GM18502 (cell line): Measurements from ENCODE around the gene TNKS2.
A peak's percentile ranks its signal among the peaks of the same experiment; 100 is the strongest.
"Not testable (repeated sequence)": the region's sequence is repeated elsewhere in the genome, so short reads cannot be mapped to it uniquely, and the experiment has no call there.

Experiments
- ATAC-seq: cut with Tn5 transposase; IDR thresholded peaks from one replicate; pipeline ENCODE4 v1.9.1; 2021; ENCODE audit warnings: mild to moderate bottlenecking; ENCODE audit not compliant: unreplicated experiment, poor library complexity

TNKS2 gene

GRCh38 chr10:91797874-91798648 lies at the start of gene TNKS2:
TSS of gene TNKS2 (plus strand) at chr10:91798426. CDS start at chr10:91798691, 265 bp downstream.
- ATAC-seq: peak; percentile 78

- not testable (repeated sequence) for ATAC-seq
Measured at GRCh38 chr10:91749592-91749991, 48.6 kb upstream of the TNKS2 start.

GRCh38 chr10:91756286-91756685 lies 41.9 kb upstream of the TNKS2 start:
- ATAC-seq: no peak

GRCh38 chr10:91758303-91759146 lies 39.7 kb upstream of the TNKS2 start:
- ATAC-seq: no peak

- no peak for ATAC-seq
Measured at GRCh38 chr10:91759581-91759986, 38.6 kb upstream of the TNKS2 start.

GRCh38 chr10:91761721-91762120 lies 36.5 kb upstream of the TNKS2 start:
- ATAC-seq: no peak

- no peak for ATAC-seq
Measured at GRCh38 chr10:91762878-91763277, 35.3 kb upstream of the TNKS2 start.

- no peak for ATAC-seq
Measured at GRCh38 chr10:91766676-91767075, 31.6 kb upstream of the TNKS2 start.

GRCh38 chr10:91768123-91768522 lies 30.1 kb upstream of the TNKS2 start:
- no peak for ATAC-seq

- no peak for ATAC-seq
Measured at GRCh38 chr10:91771907-91772306, 26.3 kb upstream of the TNKS2 start.

GRCh38 chr10:91772461-91772860 lies 25.8 kb upstream of the TNKS2 start:
- no peak for ATAC-seq

GRCh38 chr10:91772869-91773268 lies 25.4 kb upstream of the TNKS2 start:
- no peak for ATAC-seq

GRCh38 chr10:91774571-91774970 lies 23.7 kb upstream of the TNKS2 start:
- no peak for ATAC-seq

- no peak for ATAC-seq
Measured at GRCh38 chr10:91775731-91776130, 22.5 kb upstream of the TNKS2 start.

- no peak for ATAC-seq
Measured at GRCh38 chr10:91776266-91776665, 22.0 kb upstream of the TNKS2 start.

- ATAC-seq: no peak
Measured at GRCh38 chr10:91778485-91778884, 19.7 kb upstream of the TNKS2 start.

GRCh38 chr10:91779011-91779605 lies 19.1 kb upstream of the TNKS2 start:
- ATAC-seq: no peak

GRCh38 chr10:91782539-91782938 lies 15.7 kb upstream of the TNKS2 start:
- ATAC-seq: no peak

GRCh38 chr10:91785830-91786229 lies 12.4 kb upstream of the TNKS2 start:
- no peak for ATAC-seq

GRCh38 chr10:91787258-91787657 lies 11.0 kb upstream of the TNKS2 start:
- no peak for ATAC-seq

GRCh38 chr10:91787810-91788209 lies 10.4 kb upstream of the TNKS2 start:
- no peak for ATAC-seq
